ENCODE measurements around the gene AQP9.

Gene AQP9

GRCh38 chr15:58139276-58139988, 1.3 kb downstream of the AQP9 start:
- in situ Hi-C loops (cut with MboI; ENCODE audit: low sequenced_read_pairs) = no loop called here

GRCh38 chr15:58139989-58140522, 1.9 kb downstream of the AQP9 start:
- in situ Hi-C loops (cut with MboI; ENCODE audit: low sequenced_read_pairs) = no loop called here

- in situ Hi-C loops (cut with MboI; ENCODE audit: low sequenced_read_pairs) = no loop called here
These were observed 3.7 kb downstream of the AQP9 start for GRCh38 chr15:58141894-58142293.

DNA sequence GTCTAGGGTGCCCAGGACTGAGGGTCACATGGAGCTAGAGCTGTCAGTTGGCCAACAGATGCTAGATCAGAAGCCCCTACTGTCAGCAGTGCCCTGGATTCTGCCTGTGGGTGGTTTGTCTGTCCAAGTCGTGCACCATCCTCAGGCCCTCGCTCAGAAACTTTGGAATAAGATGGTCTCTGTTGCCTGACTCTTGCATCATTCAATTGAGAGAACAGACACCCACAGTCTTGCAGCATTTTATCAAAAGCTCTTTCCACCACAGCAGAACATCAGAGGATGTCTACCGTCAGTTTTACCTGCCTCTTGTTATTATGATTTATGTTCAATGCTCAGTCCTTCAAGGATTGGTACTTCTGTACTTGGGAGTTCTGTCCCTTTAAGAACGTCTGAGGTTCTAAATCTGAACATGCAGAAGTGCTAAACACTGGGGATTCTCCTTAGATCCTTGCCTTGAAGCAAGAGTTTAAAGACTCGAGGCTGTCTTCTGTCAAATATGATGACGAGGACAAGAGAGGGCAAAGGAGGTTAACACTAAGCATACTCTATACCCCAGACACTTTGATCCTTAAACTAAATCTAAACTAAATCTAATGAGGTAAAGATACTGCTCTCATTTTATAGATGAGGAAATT, 4.8 kb downstream of the AQP9 start:
- in situ Hi-C loops (cut with MboI; ENCODE audit: low sequenced_read_pairs) = no loop called here

DNA sequence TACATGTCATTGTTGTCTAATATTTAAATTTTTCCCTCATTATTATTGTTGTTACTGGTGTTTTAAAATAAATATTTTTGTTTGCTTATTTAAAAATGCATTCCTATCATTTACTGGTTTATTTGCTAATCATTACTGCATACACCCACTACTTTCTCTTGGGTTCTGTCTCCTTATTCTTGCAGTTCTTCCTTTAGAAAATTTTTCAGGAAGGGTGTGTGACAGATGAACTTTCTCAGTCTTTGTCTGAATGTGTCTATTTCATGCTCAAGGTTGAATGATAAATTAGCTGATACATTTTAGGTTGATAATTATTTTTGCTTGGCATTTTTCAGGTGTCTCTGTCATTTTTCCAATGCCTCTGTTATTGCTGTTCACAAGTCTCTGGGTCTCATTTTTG, 7.4 kb downstream of the AQP9 start:
- in situ Hi-C loops (cut with MboI; ENCODE audit: low sequenced_read_pairs) = no loop called here

DNA sequence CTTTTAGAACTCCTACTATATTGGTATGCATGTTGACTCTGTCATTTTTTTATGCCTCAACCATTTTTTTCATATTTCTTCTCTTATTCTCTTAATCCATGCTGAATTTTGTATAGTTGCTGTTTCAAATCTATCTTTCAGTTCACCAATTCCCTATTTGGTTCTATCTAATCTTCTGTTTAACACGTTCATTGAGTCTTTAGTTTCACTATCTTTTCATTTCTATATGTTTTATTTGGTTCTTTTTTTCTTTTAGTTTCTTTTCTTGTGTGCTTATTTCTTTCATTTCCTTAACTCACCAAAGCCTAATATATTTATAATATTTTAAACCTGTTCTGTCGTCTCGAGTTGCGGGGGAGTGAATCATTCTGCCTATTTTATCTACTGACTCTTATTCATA, 8.0 kb downstream of the AQP9 start:
- in situ Hi-C loops (cut with MboI; ENCODE audit: low sequenced_read_pairs) = no loop called here

GRCh38 chr15:58146749-58147148, 8.6 kb downstream of the AQP9 start:
- in situ Hi-C loops (cut with MboI; ENCODE audit: low sequenced_read_pairs) = no loop called here

DNA sequence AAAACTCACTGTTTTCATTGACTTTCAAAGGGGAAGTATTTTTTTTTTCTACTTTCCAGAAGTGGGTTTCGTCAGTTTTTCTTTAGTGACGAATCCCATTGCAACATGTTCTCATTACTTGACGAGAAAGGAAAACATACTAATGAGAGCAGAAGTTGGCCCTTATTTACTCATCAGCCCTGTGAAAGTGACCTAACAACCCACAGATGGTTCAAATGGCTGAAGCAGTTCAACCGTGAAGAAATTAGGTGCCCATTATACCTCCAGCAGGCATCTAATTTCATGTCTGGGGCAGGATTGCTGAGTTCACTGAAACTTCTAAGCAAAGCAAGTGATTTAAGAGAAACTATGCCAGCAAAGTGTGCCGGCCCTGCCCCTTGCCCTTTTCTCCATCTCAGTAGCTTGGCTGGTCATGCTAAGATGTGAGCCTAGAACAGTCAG, 9.0 kb downstream of the AQP9 start:
- in situ Hi-C loops (cut with MboI; ENCODE audit: low sequenced_read_pairs) = no loop called here

DNA sequence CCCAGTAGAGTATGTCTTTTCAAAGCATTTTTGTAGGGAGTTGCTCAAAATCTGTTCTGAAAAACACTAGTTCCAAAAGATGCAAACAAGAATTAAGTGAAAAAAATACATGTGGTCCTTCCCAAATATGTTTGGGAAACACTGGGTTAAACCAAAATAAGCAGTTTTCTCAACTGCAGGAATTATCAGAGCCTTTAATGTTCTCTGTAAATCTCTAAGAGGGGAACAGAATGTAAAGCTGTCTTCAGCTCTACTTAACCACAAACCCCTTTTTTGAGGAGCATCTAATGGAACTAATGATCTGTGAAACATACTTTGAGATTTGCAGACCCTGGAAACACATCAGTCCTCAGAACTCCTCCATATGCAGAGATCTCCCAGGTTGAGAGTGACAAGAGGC, 9.9 kb downstream of the AQP9 start:
- in situ Hi-C loops (cut with MboI; ENCODE audit: low sequenced_read_pairs) = no loop called here

- in situ Hi-C loops (cut with MboI; ENCODE audit: low sequenced_read_pairs) = no loop called here
These were observed 10.7 kb downstream of the AQP9 start for GRCh38 chr15:58148633-58149445.

- in situ Hi-C loops (cut with MboI; ENCODE audit: low sequenced_read_pairs) = no loop called here
These were observed 16.6 kb downstream of the AQP9 start for GRCh38 chr15:58154769-58155168.

- in situ Hi-C loops (cut with MboI; ENCODE audit: low sequenced_read_pairs) = no loop called here
These were observed 21.7 kb downstream of the AQP9 start for GRCh38 chr15:58159827-58160386.

- in situ Hi-C loops (cut with MboI; ENCODE audit: low sequenced_read_pairs) = no loop called here
These were observed 23.3 kb downstream of the AQP9 start for GRCh38 chr15:58161436-58161930.

DNA sequence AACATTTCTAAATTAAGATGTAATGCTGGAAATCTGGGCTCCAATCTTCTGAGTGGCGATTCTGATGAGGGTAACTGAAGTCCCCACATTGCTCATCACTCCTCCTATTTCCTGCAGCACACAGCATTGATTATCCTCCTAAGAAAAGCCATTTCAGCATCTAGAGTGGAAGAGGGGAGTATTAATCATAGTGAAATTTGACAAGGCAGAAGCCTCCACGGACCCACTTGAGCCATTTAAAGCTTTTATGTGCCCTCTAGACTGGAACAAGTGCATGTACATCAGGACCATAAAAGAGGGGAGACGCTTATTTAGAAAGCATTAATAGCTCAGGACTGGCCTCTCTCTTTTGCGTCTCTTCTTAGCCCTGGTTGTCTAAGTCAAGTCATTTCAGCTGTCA, 25.8 kb downstream of the AQP9 start:
- in situ Hi-C loops (cut with MboI; ENCODE audit: low sequenced_read_pairs) = no loop called here

GRCh38 chr15:58164926-58165325, 26.7 kb downstream of the AQP9 start:
- in situ Hi-C loops (cut with MboI; ENCODE audit: low sequenced_read_pairs) = no loop called here

DNA sequence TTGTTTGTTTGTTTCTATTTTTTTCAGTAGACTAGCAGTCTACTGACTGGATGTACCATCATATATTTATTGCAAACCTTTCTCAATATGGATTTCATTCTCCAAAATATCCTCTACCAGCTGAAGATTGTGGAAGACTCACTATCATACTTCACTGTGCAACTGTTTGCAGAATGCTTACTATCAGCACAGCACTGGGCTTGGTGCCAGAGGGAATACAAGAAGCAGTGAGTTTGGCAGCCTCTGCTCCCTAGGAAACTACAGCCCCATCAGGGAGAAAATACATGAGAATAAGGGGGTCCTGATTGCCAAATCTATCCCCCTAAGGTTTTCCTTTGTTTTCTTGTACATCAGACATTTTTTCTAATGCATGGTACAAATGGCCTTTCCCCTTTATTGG, 27.5 kb downstream of the AQP9 start:
- in situ Hi-C loops (cut with MboI; ENCODE audit: low sequenced_read_pairs) = no loop called here

- in situ Hi-C loops (cut with MboI; ENCODE audit: low sequenced_read_pairs) = no loop called here
These were observed 29.0 kb downstream of the AQP9 start for GRCh38 chr15:58167095-58167691.

DNA sequence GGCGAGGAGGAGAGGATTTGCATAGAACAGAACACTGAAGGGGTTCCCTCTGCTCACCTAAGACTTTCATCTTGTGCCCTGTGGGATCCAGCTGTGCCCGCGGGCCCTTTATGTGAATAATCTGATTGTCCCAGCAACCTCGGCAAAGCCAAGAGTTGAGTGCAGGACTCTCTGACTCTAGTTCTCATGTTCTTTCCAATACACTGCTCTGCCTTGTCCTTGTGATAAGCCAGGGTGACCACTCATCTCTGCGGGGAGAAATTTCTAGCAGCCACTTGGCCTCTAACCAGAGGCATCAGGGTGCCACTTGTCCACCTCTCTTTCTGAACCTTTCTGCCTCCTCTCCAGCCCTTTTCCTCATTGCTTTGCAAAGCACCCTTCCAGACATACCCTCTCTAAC, 31.8 kb downstream of the AQP9 start:
- in situ Hi-C loops (cut with MboI; ENCODE audit: low sequenced_read_pairs) = no loop called here

GRCh38 chr15:58171476-58172061, 33.4 kb downstream of the AQP9 start:
- in situ Hi-C loops (cut with MboI; ENCODE audit: low sequenced_read_pairs) = no loop called here

- in situ Hi-C loops (cut with MboI; ENCODE audit: low sequenced_read_pairs) = loop anchor here (25.0 kb wide), 2 partner anchors 287 to 612 kb away; no protein-coding TSS in a partner anchor
These were observed 36.5 kb downstream of the AQP9 start for GRCh38 chr15:58174709-58175108.
